K562 (cell line): Measurements from ENCODE around the gene MINDY4. TPM values are rescaled to one million over a fixed set of nuclear protein-coding genes. Genes with fewer than 3 reads are reported as not detected.

Experiments used
- BACH1 ChIP-seq: fragments of 200-800 bp; sonication (Bioruptor generic); IDR thresholded peaks from 2 replicates; pipeline ENCODE4 v1.6.1; 2016; ENCODE audit warnings: missing genetic modification characterization, missing compliant biosample characterization
- CBFA2T2 ChIP-seq: fragments of 450-650 bp; conservative IDR thresholded peaks from 2 replicates; pipeline ENCODE4 v1.6.1; 2017; ENCODE audit warnings: mild to moderate bottlenecking
- CEBPB ChIP-seq: fragments of 450-650 bp; IDR thresholded peaks from 2 replicates; pipeline ENCODE4 v1.6.1; 2016; ENCODE audit warnings: missing genetic modification characterization, missing compliant biosample characterization
- DACH1 ChIP-seq: fragments of 450-650 bp; IDR thresholded peaks from 2 replicates; pipeline ENCODE4 v1.6.1; 2018; ENCODE audit not compliant: partially characterized antibody
- HDAC2 ChIP-seq: fragments of 450-650 bp; IDR thresholded peaks from 2 replicates; pipeline ENCODE4 v1.6.1; 2016; ENCODE audit warnings: mild to moderate bottlenecking
- HNRNPH1 ChIP-seq: fragments of 200-400 bp; formaldehyde crosslinking; optimal IDR thresholded peaks from 2 replicates; pipeline ENCODE3; 2017; ENCODE audit warnings: low read depth, mild to moderate bottlenecking, low read length, moderate library complexity
- JUND ChIP-seq, 2 experiments: IDR thresholded peaks; 2 replicates in 1 of 2; 3 replicates in 1 of 2; pipeline ENCODE4 v1.6.1; 2011; ENCODE audit warnings: borderline replicate concordance in 2 of 2, low read depth in 2 of 2, low read length in 2 of 2, improper control_type of control experiment in 1 of 2, missing biosample characterization in 1 of 2, missing genetic modification characterization in 1 of 2, missing genetic modification reagents in 1 of 2
- KHSRP ChIP-seq: fragments of 450-650 bp; IDR thresholded peaks from 2 replicates; pipeline ENCODE4 v1.6.1; 2017
- MAFF ChIP-seq: IDR thresholded peaks from 2 replicates; pipeline ENCODE4 v1.6.1; 2012; ENCODE audit warnings: low read length, improper control_type of control experiment
- MAFK ChIP-seq: IDR thresholded peaks from 2 replicates; pipeline ENCODE4 v1.6.1; 2011; ENCODE audit warnings: low read length, improper control_type of control experiment
- MEIS2 ChIP-seq: fragments of 450-650 bp; IDR thresholded peaks from 2 replicates; pipeline ENCODE4 v1.6.1; 2014; ENCODE audit warnings: mild to moderate bottlenecking; ENCODE audit not compliant: partially characterized antibody
- NR4A1 ChIP-seq, 2 experiments: fragments of 250-450 bp in 1 of 2; fragments of 450-650 bp in 1 of 2; sonication (Bioruptor Pico) in 1 of 2; IDR thresholded peaks; 2 replicates each; pipeline versions ENCODE4 v1.4.0 to v1.6.1; 2016 to 2020; ENCODE audit warnings: mild to moderate bottlenecking in 2 of 2, missing compliant biosample characterization in 1 of 2, missing genetic modification characterization in 1 of 2, moderate library complexity in 1 of 2
- NUFIP1 ChIP-seq: fragments of 450-650 bp; IDR thresholded peaks from 2 replicates; pipeline ENCODE4 v1.6.1; 2018; ENCODE audit not compliant: partially characterized antibody
- PTTG1 ChIP-seq: fragments of 450-650 bp; IDR thresholded peaks from 2 replicates; pipeline ENCODE4 v1.6.1; 2016; ENCODE audit warnings: low read depth, mild to moderate bottlenecking, missing genetic modification characterization, missing compliant biosample characterization
- SMAD1 ChIP-seq: fragments of 150-350 bp; IDR thresholded peaks from 2 replicates; pipeline ENCODE4 v1.6.1; 2014; ENCODE audit warnings: low read length, low read depth; ENCODE audit not compliant: partially characterized antibody
- SMARCC2 ChIP-seq: fragments of 450-650 bp; IDR thresholded peaks from 2 replicates; pipeline ENCODE4 v1.6.1; 2017; ENCODE audit warnings: antibody characterized with exemption, moderate library complexity, mild to moderate bottlenecking, low read depth
- ZFPM2 ChIP-seq: fragments of 250-450 bp; sonication (Bioruptor Pico); IDR thresholded peaks from 2 replicates; pipeline ENCODE4 v1.5.1; 2022; ENCODE audit warnings: mild to moderate bottlenecking
- polyA plus RNA-seq, 8 experiments: library from polyadenylated mRNA; depleted of rRNA in 4 of 8; stranded (reverse) in 5 of 8; unstranded in 3 of 8; fragments of >200 nt; fragmentation: Nextera tagmentation in 2 of 8; fragmentation: Illumina TruSeq in 1 of 8; extraction: Ambion mirVana in 2 of 8; extraction: Trizol in 1 of 8; gene quantifications; 2 replicates each; pipeline versions ENCODE4 v1.2.1 to v1.2.3, GENCODE V29; 2011 to 2014; ENCODE audit warnings: inconsistent platforms in 1 of 8, missing spikeins in 1 of 8
- total RNA-seq, 7 experiments: library from RNA; depleted of rRNA in 6 of 7; stranded (reverse); fragments of >200 nt in 6 of 7; fragmentation: Illumina TruSeq in 2 of 7; extraction: Trizol in 2 of 7; gene quantifications; 2 replicates each; pipeline versions ENCODE4 v1.2.1 to v1.2.3, GENCODE V29; 2011 to 2021; ENCODE audit warnings: low replicate concordance in 1 of 7
- TF ChIP-seq, protein P1 (sequence below): fragments of 450-650 bp; IDR thresholded peaks from 2 replicates; pipeline ENCODE4 v1.7.1; 2018; ENCODE audit warnings: mild to moderate bottlenecking, low read depth; ENCODE audit not compliant: partially characterized antibody
- TF ChIP-seq, protein P2 (sequence below): sonication (generic); formaldehyde crosslinking; IDR thresholded peaks from 2 replicates; pipeline ENCODE4 v1.8.0; 2022; ENCODE audit warnings: missing genetic modification reagents, mild to moderate bottlenecking, moderate library complexity, borderline replicate concordance
- TF ChIP-seq, protein P3 (sequence below): fragments of 250-450 bp; sonication (Bioruptor Pico); IDR thresholded peaks from 2 replicates; pipeline ENCODE4 v1.5.0; 2021; ENCODE audit warnings: mild to moderate bottlenecking, moderate library complexity

The MINDY4 gene
- total and polyA plus RNA-seq, 9 of the 15 experiments (the other 6 are each of a cell fraction or from before 2014, with no cell fraction given), result 2.1 to 16.7 (median 11.0) TPM

DNA sequence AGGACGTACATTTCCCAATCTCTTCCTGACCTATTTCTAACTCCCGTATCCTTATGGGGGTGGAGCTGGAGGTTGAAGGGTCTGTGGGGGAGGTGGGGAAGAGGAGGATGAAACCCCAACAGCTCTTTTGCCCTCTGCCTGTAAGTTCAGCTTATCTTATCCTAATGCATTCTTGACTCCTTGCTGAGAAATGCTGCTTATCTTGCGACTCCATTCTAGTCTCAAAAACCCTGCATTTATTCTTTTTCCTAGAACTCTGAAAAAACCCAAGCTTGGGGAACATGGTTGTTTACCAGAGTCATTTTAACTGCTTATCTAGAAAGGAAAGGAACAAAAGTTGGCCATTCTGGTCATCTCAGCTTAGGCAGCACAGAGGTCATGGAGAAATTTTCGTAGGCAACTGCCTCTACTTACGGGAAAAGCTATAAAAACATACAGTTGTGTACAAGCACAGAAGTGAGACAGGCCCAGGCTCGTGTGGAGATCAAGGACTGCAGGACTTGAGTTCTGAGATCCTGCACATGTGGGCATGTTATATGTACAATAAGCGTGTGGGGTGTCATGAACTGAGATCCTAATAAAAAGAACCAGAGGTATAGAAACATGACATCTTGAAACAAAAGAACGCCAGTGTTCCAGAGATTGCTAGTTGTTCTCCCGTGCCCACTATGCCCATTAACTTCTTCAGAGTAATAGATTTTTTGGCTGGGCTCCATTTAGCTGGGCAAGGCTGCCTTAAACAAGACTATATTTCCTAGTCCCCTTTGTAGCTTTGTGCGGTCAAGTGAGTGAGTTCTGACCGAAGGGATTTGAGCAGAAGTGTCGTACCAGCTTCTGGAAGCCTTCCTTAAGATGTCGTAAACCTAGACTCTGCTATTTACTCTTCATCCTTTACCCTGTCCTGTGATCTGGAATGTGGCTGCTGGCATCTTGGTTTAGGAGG lies 9.7 kb upstream of the MINDY4 start (continued):
- TF ChIP-seq, protein P1, sequence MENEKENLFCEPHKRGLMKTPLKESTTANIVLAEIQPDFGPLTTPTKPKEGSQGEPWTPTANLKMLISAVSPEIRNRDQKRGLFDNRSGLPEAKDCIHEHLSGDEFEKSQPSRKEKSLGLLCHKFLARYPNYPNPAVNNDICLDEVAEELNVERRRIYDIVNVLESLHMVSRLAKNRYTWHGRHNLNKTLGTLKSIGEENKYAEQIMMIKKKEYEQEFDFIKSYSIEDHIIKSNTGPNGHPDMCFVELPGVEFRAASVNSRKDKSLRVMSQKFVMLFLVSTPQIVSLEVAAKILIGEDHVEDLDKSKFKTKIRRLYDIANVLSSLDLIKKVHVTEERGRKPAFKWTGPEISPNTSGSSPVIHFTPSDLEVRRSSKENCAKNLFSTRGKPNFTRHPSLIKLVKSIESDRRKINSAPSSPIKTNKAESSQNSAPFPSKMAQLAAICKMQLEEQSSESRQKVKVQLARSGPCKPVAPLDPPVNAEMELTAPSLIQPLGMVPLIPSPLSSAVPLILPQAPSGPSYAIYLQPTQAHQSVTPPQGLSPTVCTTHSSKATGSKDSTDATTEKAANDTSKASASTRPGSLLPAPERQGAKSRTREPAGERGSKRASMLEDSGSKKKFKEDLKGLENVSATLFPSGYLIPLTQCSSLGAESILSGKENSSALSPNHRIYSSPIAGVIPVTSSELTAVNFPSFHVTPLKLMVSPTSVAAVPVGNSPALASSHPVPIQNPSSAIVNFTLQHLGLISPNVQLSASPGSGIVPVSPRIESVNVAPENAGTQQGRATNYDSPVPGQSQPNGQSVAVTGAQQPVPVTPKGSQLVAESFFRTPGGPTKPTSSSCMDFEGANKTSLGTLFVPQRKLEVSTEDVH, result peak; percentile 74
- no peak for TF ChIP-seq PTTG1 (tag)
- TF ChIP-seq BACH1 (tag), result peak; percentile 17; the same call in 1 of the 2 replicates
- TF ChIP-seq, protein P2, sequence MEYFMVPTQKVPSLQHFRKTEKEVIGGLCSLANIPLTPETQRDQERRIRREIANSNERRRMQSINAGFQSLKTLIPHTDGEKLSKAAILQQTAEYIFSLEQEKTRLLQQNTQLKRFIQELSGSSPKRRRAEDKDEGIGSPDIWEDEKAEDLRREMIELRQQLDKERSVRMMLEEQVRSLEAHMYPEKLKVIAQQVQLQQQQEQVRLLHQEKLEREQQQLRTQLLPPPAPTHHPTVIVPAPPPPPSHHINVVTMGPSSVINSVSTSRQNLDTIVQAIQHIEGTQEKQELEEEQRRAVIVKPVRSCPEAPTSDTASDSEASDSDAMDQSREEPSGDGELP (CRISPR knock-in tag), result peak; percentile 39; the same call in 1 of the 2 replicates
- TF ChIP-seq ZFPM2 (CRISPR knock-in tag), result no peak
- peak; percentile 98 for TF ChIP-seq SMARCC2
- TF ChIP-seq, protein P3, sequence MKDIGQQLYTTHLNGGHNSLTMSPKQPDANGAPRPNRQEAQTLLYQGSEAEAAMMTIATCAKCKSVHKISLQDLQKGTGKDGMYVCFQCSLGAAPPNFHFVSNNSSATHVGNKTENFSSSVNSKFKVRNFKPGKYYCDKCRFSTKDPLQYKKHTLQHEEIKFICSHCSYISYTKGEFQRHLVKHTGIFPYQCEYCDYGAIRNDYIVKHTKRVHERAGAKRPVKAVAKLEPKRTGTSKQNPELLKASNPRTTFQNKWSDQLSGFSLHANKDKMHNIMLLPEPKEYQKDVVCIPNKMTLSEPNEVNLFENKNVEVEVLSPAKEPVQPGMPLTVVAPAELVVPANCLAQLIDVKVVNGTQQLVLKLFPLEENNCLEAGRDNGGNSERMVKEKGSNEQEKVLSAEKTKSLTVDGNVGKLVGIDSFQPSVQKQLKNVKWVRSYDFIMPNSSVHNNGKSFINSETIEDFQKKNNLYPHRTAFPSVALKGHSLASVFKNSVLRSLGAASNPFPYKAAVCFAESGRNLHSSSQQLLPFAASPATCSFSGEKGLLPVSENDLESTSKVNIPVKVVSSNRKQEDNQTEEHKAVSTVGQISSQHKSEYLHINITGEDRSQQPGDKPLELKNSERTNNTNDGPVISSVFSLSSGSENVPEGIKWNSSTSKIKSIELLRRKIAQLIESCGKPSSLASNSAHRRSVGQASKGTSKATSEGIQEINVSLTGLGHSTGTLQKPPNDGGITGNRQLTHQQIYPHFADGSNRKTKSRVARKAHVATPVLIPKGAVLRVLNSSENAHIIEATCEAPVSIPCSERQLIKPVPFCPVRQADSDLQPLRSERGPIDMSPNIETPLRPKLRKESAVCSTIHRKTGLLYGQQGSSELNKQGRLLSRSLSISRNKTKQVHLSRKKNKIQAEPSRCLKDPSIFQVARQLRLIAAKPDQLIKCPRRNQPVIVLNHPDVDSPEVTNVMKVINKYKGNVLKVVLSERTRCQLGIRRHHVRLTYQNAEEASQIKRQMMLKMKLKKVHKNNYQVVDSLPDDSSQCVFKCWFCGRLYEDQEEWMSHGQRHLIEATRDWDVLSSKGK (CRISPR knock-in tag), result no peak
- TF ChIP-seq MAFF, result peak; percentile 59; the same call in 1 of the 2 replicates
- TF ChIP-seq KHSRP, result peak; percentile 78; the same call in 1 of the 2 replicates
- no peak for TF ChIP-seq MEIS2
- TF ChIP-seq CEBPB (tag), result peak; percentile 94
- peak; percentile 83 for TF ChIP-seq JUND (IDR thresholded peaks at IDR 0.05; ENCODE audit: borderline replicate concordance, low read depth, low read length)
- no peak; the same call in 2 of the 3 replicates for TF ChIP-seq JUND (tag; IDR thresholded peaks at IDR 0.05; ENCODE audit: borderline replicate concordance, low read depth, low read length)
- peak; percentile 99 for TF ChIP-seq CBFA2T2
- no peak for TF ChIP-seq HNRNPH1
- peak; percentile 81 for TF ChIP-seq DACH1
- TF ChIP-seq HDAC2, result peak; percentile 98
- 0 out of 2 replicates have a peak, but pooled peaks have one; percentile 20 for TF ChIP-seq MAFK
- TF ChIP-seq SMAD1, result peak; percentile 87
- no peak for TF ChIP-seq NR4A1 (CRISPR knock-in tag; IDR thresholded peaks at IDR 0.05)
- peak; percentile 82 for TF ChIP-seq NR4A1 (tag; IDR thresholded peaks at IDR 0.05)
- peak; percentile 78 for TF ChIP-seq NUFIP1
